GM20000 (cell line): Measurements from ENCODE around the gene ACP5.
"Not testable (repeated sequence)": the region's sequence is repeated elsewhere in the genome, so short reads cannot be mapped to it uniquely, and the experiment has no call there.

Experiments used
- DNase-seq: peaks from one replicate; pipeline ENCODE4 v3.0.0; 2012; ENCODE audit warnings: low spot score
- TF ChIP-seq, protein P1 (sequence below): IDR thresholded peaks from 2 replicates; pipeline ENCODE4 v1.5.1; 2012; ENCODE audit warnings: mild to moderate bottlenecking, control low read depth; ENCODE audit errors: extremely low read depth, missing control alignments

ACP5 gene

DNA sequence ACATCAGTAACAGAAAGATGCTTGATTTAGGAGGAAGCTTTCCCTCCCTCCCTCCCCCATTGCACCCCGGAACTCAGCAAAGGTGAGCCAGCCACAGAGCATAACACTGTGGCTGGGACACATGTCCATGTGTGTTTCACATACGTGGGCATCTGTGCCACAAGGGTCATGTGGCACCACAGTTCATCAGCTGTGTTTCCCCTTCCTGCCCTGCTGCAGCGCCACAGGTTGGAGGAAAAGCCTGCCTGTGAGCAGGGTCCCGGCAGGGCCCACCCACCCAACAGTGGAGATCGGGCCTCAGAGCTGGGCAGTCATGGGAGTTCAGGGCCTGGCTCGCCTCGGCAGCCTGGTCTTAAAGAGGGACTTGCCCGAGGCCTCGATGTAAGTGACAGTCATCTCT, 2.8 kb downstream of the ACP5 start:
- TF ChIP-seq, protein P1, sequence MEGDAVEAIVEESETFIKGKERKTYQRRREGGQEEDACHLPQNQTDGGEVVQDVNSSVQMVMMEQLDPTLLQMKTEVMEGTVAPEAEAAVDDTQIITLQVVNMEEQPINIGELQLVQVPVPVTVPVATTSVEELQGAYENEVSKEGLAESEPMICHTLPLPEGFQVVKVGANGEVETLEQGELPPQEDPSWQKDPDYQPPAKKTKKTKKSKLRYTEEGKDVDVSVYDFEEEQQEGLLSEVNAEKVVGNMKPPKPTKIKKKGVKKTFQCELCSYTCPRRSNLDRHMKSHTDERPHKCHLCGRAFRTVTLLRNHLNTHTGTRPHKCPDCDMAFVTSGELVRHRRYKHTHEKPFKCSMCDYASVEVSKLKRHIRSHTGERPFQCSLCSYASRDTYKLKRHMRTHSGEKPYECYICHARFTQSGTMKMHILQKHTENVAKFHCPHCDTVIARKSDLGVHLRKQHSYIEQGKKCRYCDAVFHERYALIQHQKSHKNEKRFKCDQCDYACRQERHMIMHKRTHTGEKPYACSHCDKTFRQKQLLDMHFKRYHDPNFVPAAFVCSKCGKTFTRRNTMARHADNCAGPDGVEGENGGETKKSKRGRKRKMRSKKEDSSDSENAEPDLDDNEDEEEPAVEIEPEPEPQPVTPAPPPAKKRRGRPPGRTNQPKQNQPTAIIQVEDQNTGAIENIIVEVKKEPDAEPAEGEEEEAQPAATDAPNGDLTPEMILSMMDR = no peak
- DNase-seq = no peak

DNA sequence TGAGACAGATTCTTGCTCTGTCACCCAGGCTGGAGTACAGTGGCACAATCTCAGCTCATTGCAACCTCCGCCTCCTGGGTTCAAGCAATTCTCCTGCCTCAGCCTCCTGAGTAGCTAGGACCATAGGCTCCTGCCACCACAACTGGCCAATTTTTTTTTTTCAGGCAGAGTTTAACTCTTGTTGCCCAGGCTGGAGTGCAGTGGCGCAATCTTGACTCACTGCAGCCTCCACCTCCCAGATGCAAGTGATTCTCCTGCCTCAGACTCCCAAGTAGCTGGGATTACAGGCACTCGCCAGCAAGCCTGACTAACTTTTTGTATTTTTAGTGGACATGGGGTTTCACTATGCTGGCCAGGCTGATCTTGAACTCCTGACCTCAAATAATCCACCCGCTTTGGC, 3.7 kb downstream of the ACP5 start:
- DNase-seq = not testable (repeated sequence)

DNA sequence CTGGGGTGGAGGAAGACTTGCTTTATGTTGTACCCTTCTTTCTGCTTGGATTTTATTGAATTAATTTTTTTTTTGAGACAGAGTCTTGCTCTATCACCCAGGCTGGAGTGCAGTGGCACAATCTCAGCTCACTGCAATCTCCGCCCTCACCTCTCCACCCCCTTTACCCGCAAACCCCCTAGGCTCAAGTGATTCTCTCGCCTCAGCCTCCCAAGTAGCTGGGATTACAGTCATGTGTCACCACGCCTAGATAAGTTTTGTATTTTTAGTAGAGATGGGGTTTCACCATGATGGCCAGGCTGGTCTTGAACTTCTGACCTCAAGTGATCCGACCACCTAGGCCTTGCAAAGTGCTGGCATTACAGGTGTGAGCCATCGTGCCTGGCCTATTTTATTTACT, 4.1 kb downstream of the ACP5 start:
- not testable (repeated sequence) for DNase-seq

DNA sequence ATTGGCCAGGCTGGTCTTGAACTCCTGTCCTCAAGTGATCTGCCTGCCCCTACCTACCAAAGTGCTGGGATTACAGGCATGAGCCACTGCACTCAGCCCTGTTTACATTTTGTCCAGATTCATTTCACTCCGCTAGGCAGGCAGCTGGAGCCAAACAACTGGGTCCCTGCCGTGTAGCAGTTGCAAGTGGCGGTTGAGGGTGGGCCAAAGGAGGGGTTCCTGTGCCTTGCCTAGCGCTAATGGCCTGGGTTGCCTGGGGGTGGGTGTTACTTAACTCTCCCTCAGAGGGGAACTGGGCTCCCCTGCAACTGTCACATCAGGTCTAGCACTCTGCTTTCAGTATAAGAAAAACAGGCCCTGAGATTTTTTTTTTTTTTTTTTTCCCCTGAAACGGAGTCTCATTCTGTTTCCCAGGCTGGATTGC, 7.4 kb downstream of the ACP5 start:
- TF ChIP-seq, protein P1 = no peak
- no peak for DNase-seq

DNA sequence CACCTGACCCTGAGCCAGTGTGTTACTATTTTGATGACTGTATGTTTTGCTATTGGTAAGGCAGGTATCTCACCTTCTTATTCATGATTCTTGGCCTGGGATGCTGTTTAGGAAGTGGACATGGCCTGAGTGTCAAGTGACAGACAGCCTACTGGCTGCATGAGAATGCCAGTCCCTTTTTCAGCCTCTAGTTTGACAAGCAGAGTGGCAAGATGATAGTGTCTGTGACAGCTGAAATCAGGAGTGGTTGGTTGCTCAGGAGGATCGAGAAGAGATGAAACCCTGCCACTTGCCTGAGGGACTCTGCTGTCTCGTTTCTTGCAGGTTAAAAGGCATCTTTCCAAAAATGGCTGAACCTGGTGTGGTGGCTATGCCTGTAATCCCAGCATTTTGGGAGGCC, 11.3 kb downstream of the ACP5 start:
- no peak for DNase-seq
- TF ChIP-seq, protein P1 = no peak

DNA sequence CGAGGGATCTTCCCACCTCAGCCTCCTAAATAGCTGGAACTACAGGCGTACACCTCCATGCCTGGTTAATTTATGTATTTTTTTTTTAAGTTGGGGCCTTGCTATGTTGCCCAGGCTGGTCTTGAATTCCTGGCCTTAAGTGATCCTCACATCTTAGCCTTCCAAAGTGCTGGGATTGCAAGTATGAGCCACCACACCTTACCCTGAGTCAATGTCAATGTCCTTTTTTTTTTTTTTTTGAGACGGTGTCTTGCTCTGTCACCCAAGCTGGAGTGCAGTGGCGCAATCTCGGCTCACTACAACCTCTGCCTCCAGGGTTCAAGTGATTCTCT, 11.8 kb downstream of the ACP5 start:
- DNase-seq = not testable (repeated sequence)

DNA sequence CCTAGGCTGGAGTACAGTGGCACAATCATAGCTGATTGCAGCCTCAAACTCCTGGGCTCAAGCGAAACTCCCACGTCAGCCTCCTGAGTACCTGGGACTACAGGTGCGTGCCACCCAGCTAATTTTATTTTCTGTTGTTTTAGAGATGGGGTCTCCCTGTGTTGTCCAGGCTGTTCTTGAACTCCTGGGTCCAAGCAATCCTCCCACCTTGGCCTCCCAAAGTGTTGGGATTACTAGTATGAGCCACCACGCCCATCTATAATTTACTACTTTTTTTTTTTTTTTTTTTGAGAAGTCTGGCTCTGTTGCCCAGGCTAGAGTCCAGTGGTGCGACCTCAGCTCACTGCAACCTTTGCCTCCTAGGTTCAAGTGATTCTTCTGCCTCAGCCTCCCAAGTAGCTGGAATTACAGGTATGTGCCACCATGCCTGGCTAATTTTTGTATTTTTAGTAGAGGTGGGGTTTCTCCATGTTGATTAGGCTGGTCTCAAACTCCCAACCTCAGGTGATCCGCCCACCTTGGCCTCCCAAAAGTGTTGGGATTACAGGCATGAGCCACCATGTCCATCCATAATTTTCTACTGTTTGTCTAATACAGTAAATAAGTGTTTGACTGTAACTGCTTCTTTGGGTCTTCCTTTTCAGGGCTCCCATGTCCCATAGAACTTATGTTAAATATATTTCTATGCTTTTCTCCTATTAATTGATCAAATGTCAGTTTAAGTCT, 13.2 kb downstream of the ACP5 start:
- DNase-seq = not testable (repeated sequence)

DNA sequence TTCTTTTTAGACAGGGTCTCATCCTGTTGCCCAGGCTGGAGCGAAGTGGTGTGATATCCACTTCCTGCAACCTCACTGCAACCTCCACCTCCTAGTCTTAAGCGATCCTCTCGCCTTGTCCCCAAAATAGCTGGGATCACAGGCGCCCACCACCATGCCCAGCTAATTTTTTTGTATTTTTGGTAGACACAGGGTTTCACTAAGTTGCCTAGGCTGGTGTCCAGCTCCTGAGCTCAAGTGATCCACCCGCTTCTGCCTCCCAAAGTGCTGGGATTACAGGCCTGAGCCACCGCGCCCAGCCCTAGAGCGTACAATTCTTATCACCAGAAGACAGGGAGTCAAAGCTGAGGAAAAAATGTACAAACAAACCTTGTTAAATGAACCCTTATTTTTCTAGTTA, 13.9 kb downstream of the ACP5 start:
- no peak for DNase-seq
- TF ChIP-seq, protein P1 = no peak

DNA sequence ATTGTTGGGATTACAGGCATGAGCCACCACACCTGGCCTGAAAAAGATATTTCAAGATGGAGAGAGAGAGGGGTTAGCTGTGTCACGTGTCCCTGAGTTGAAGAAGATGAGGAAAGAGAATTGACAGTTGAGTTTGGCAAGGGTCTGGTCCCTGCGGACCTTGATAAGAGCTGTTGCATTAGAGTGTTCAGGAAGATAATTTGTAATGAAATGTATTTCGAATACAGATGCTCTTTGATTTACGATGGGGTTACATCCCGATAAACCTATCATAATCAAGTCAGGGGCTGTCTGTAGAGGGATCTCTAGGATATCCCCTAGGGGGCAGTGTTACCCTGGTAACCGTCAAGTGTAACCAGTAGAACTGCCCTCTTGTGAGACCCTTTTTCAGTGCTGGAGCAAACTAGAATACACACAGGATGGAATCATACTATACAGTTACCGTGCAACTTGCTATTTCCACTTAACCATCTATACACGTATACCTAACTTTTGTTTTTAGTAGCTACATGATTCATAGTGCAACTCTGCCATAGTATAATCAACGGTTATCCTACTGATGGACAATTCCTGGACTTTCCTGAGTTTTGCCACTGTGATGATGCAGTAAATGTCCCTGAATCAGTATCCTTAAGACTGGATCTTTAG, 16.9 kb downstream of the ACP5 start:
- TF ChIP-seq, protein P1 = no peak
- DNase-seq = peak; percentile 67
